HCT116 (cell line): Measurements from ENCODE around the gene SLC25A28. TPM values are rescaled to one million over a fixed set of nuclear protein-coding genes. Genes with fewer than 3 reads are reported as not detected.

Experiments used
- ATAC-seq: fragments of 200-7000 bp; cut with Tn5 transposase; 2 replicates; pipeline ENCODE4 v1.9.1; 2020; ENCODE audit warnings: mild to moderate bottlenecking, moderate library complexity
- BruUV-seq: library from RNA; stranded (reverse); fragments of 400-500 nt; replicated peaks from 2 replicates; lab custom pipeline; 2021; lab: Mats Ljungman, UMichigan
- CTCF ChIA-PET: fragments of 300-600 bp; sonication (Branson Sonifier 250); formaldehyde crosslinking; loops from one replicate; lab custom pipeline; 2021; ENCODE audit warnings: antibody characterized with exemption; lab: Charles Lee
- POLR2A ChIA-PET: fragments of 300-600, 350-600 bp; sonication (Branson Sonifier 250); formaldehyde crosslinking; loops from one replicate; lab custom pipeline; 2021; ENCODE audit warnings: antibody characterized with exemption; lab: Charles Lee
- RAD21 ChIA-PET, 2 experiments: fragments of 300-600 bp; sonication (Branson Sonifier 250); formaldehyde crosslinking; loops; one replicate each; lab custom pipeline; 2023; ENCODE audit warnings: low total read pairs in 2 of 2; ENCODE audit not compliant: uncharacterized antibody in 2 of 2, unreplicated experiment in 2 of 2, low non-redundant PET in 1 of 2; lab: Charles Lee
- DNase-seq: peaks from one replicate; pipeline ENCODE4 v3.0.0-alpha.2; 2010; ENCODE audit warnings: low read depth, low spot score
- H2AFZ ChIP-seq: fragments of 200-600 bp; shearing (Covaris generic), sonication (generic); 2 replicates; pipeline ENCODE4 v1.6.1; 2017; ENCODE audit warnings: low read depth, mixed run types, mixed read lengths, antibody characterized with exemption, low read length; ENCODE audit not compliant: poor library complexity, severe bottlenecking
- H3K27ac ChIP-seq: 2 replicates; pipeline ENCODE4 v1.5.1; 2012; ENCODE audit warnings: low read depth, low read length
- H3K27me3 ChIP-seq: fragments of 200-600 bp; sonication (generic); 2 replicates; pipeline ENCODE4 v1.6.1; 2016; ENCODE audit warnings: mixed run types, low read length, mixed read lengths; ENCODE audit not compliant: insufficient read depth
- H3K36me3 ChIP-seq, 2 experiments: fragments of 200-500 bp in 1 of 2; fragments of 200-600 bp in 1 of 2; sonication (Bioruptor generic) in 1 of 2; sonication (generic) in 1 of 2; 2 replicates each; pipeline versions ENCODE4 v1.5.1 to v1.6.1; 2014 to 2016; ENCODE audit warnings: low read length in 2 of 2, inconsistent platforms in 1 of 2, mixed read lengths in 1 of 2, mixed run types in 1 of 2; ENCODE audit not compliant: insufficient read depth in 2 of 2, control insufficient read depth in 1 of 2
- H3K4me1 ChIP-seq, 2 experiments: fragments of 200-600 bp in 1 of 2; sonication (generic) in 1 of 2; 2 replicates each; pipeline versions ENCODE4 v1.5.1 to v1.6.1; 2012 to 2017; ENCODE audit warnings: low read length in 2 of 2, inconsistent platforms in 1 of 2, mild to moderate bottlenecking in 1 of 2, mixed read lengths in 1 of 2, mixed run types in 1 of 2, moderate library complexity in 1 of 2; ENCODE audit not compliant: insufficient read depth in 2 of 2, control insufficient read depth in 1 of 2
- H3K4me2 ChIP-seq: fragments of 200-600 bp; sonication (generic); 2 replicates; pipeline ENCODE4 v1.6.1; 2017; ENCODE audit warnings: mixed run types, low read length, mixed read lengths
- H3K4me3 ChIP-seq, 2 experiments: fragments of 200-600 bp in 1 of 2; sonication (generic) in 1 of 2; replicated peaks in 1 of 2; 2 replicates each; pipeline ENCODE4 v1.5.1; 2011 to 2016; ENCODE audit warnings: low read length in 2 of 2, control low read depth in 1 of 2, low read depth in 1 of 2, mild to moderate bottlenecking in 1 of 2, mixed read lengths in 1 of 2, mixed run types in 1 of 2
- H3K79me2 ChIP-seq: fragments of 200-600 bp; sonication (generic); 2 replicates; pipeline ENCODE4 v1.6.1; 2017; ENCODE audit warnings: mild to moderate bottlenecking, mixed run types, low read length, moderate library complexity, mixed read lengths; ENCODE audit not compliant: insufficient read depth
- H3K9ac ChIP-seq: fragments of 200-600 bp; sonication (generic); 2 replicates; pipeline ENCODE4 v1.6.1; 2016; ENCODE audit warnings: low read length, mixed read lengths
- H3K9me2 ChIP-seq: fragments of 200-600 bp; sonication (generic), shearing (Covaris generic); 2 replicates; pipeline ENCODE4 v1.6.1; 2017; ENCODE audit warnings: mixed run types, mild to moderate bottlenecking, moderate library complexity; ENCODE audit not compliant: insufficient read depth
- H3K9me3 ChIP-seq, 2 experiments: fragments of 200-500 bp in 1 of 2; fragments of 200-600 bp in 1 of 2; sonication (Bioruptor generic) in 1 of 2; sonication (generic) in 1 of 2; 2 replicates each; pipeline ENCODE4 v1.6.1; 2014 to 2017; ENCODE audit warnings: low read length in 2 of 2, mixed read lengths in 2 of 2, inconsistent platforms in 1 of 2, low read depth in 1 of 2, mild to moderate bottlenecking in 1 of 2, mixed run types in 1 of 2, moderate library complexity in 1 of 2; ENCODE audit not compliant: control insufficient read depth in 1 of 2, insufficient read depth in 1 of 2
- H4K20me1 ChIP-seq: fragments of 200-600 bp; sonication (generic), shearing (Covaris generic); 2 replicates; pipeline ENCODE4 v1.6.1; 2017; ENCODE audit warnings: mixed run types, mild to moderate bottlenecking, moderate library complexity; ENCODE audit not compliant: insufficient read depth
- CBX3 ChIP-seq: IDR thresholded peaks from 2 replicates; pipeline ENCODE4 v1.6.1; 2012; ENCODE audit warnings: low read depth
- CEBPB ChIP-seq: IDR thresholded peaks from 2 replicates; pipeline ENCODE4 v1.6.1; 2012; ENCODE audit warnings: low read depth
- EGR1 ChIP-seq: IDR thresholded peaks from 2 replicates; pipeline ENCODE4 v1.6.1; 2012; ENCODE audit warnings: low read depth
- EZH2 ChIP-seq: fragments of 200-600 bp; sonication (generic); IDR thresholded peaks from 2 replicates; pipeline ENCODE4 v1.6.1; 2017; ENCODE audit warnings: antibody characterized with exemption, mixed run types
- EZH2phosphoT487 ChIP-seq: fragments of 200-600 bp; IDR thresholded peaks from 2 replicates; pipeline ENCODE4 v1.6.1; 2018; ENCODE audit warnings: antibody characterized with exemption, borderline replicate concordance
- FOSL1 ChIP-seq: IDR thresholded peaks from 2 replicates; pipeline ENCODE4 v1.6.1; 2012; ENCODE audit warnings: low read depth
- JUND ChIP-seq: IDR thresholded peaks from 2 replicates; pipeline ENCODE4 v1.6.1; 2012
- POLR2A ChIP-seq: IDR thresholded peaks from 2 replicates; pipeline ENCODE4 v1.7.0; 2011; ENCODE audit warnings: borderline replicate concordance; ENCODE audit not compliant: insufficient read depth, insufficient read length; ENCODE audit errors: extremely low read depth
- POLR2AphosphoS5 ChIP-seq: IDR thresholded peaks from 2 replicates; pipeline ENCODE4 v1.6.1; 2011; ENCODE audit warnings: mild to moderate bottlenecking, low read depth, low read length, moderate library complexity
- RAD21 ChIP-seq: IDR thresholded peaks from 2 replicates; pipeline ENCODE4 v1.6.1; 2012; ENCODE audit warnings: low read depth, mild to moderate bottlenecking
- SIN3A ChIP-seq: IDR thresholded peaks from 2 replicates; pipeline ENCODE4 v1.6.1; 2012; ENCODE audit warnings: low read depth
- SP1 ChIP-seq: IDR thresholded peaks from 2 replicates; pipeline ENCODE4 v1.6.1; 2012; ENCODE audit warnings: low read depth
- SRF ChIP-seq: IDR thresholded peaks from 2 replicates; pipeline ENCODE4 v1.6.1; 2012; ENCODE audit warnings: low read depth
- YY1 ChIP-seq: IDR thresholded peaks from 2 replicates; pipeline ENCODE4 v1.6.1; 2011; ENCODE audit warnings: low read length, low read depth, moderate library complexity, mild to moderate bottlenecking; ENCODE audit not compliant: insufficient replicate concordance; ENCODE audit errors: extremely low read depth
- ZFX ChIP-seq: fragments of 450-650 bp; IDR thresholded peaks from 2 replicates; pipeline ENCODE4 v1.6.1; 2017
- ZNF274 ChIP-seq: fragments of 200-500 bp; sonication (Bioruptor generic); IDR thresholded peaks from 2 replicates; pipeline ENCODE4 v1.6.1; 2014; ENCODE audit warnings: mild to moderate bottlenecking, low read depth, low read length, inconsistent platforms
- intact Hi-C: fragments of 100-400 bp; cut with micrococcal nuclease; formaldehyde crosslinking; loops from 2 replicates; pipeline ENCODE4 v1.10.0; 2022
- total RNA-seq: library from RNA; stranded (reverse); gene quantifications from one replicate; pipeline ENCODE4 v1.2.1, GENCODE V29; 2021; ENCODE audit not compliant: unreplicated experiment
- TF ChIP-seq, protein P1 (sequence below): IDR thresholded peaks from 2 replicates; pipeline ENCODE4 v1.6.1; 2012; ENCODE audit warnings: low read depth
- TF ChIP-seq, protein P2 (sequence below): IDR thresholded peaks from 2 replicates; pipeline ENCODE4 v1.6.1; 2012
- TF ChIP-seq, protein P3 (sequence below): IDR thresholded peaks from 2 replicates; pipeline ENCODE4 v1.6.1; 2012
- TF ChIP-seq, protein P4 (sequence below): IDR thresholded peaks from 2 replicates; pipeline ENCODE4 v1.6.1; 2011; ENCODE audit warnings: mild to moderate bottlenecking, low read length, moderate library complexity; ENCODE audit not compliant: insufficient replicate concordance; ENCODE audit errors: extremely low read depth

The SLC25A28 gene
- total RNA-seq, 1 experiment from 2014 or later, result 59.5 TPM

DNA sequence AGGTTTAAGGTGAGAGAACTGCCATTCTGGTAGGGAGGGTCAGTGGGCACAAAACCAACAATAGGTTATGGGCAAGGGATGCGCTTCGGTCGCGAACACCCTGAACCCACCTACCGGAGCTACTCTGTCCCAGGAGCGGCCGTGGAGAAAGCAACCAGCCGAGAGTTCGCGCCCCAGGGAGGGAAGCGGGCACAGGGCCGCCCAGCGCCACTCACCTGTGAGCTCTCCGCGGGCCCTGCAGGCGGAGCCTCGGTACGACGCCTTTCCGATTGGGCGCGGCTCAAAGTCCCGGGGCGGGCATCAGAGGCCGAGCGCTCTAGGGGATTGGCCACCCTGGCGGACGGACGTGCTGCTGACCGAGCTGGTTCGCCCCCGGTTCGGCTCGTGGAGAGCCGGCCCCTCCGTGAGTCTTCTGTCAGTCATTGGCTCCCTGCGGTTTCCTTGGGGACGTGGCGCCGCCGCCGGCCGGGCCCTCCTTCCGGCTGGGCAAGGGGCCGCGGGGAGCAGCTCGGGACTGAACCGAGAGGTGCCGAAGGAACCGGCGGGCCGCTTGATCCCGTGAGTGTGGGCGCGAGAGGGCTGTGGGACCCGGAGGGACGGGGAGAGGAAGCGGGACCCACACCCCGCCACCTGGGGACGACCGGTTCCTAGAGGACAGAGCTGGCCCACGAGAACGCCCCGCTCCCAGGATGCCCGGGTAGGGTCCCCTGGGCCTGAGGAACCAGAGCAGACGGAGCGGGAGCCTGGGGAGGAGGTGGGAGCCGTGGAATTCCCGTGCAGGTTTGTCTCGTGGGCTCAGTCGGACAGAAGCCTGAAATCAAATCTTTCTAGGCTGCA is 39.0 kb upstream of the SLC25A28 start, which contains the start of gene ENTPD7:
TSS of gene ENTPD7 (plus strand) at position 479 of the 837 bp plus-strand sequence. CDS start 448 bp downstream, outside the sequence.
- Histone ChIP-seq H3K27me3 (no peaks in the 10 kb centered on the region), H3K27ac (peak within 1 kb of the TSS; percentile 51), H3K9me3 (no peaks in the 10 kb centered on the region), H4K20me1 (no peaks in the 10 kb centered on the region), H3K4me2 (peak within 1 kb of the TSS; percentile 89), H2AFZ (peak within 1 kb of the TSS; percentile 59), H3K4me3 (peak within 1 kb of the TSS; percentile 89 to 92), H3K79me2 (peaks cover 10% of the 10 kb centered on the region), H3K36me3 (peaks cover 2 to 4% of the 10 kb centered on the region in 2 experiments; a peak in 2 of 4 replicates), H3K9me2 (no peaks in the 10 kb centered on the region), H3K4me1 (peaks cover 6 to 30% of the 10 kb centered on the region in 2 experiments; a peak in 3 of 4 replicates), H3K9ac (peak within 1 kb of the TSS; percentile 86)
- RAD21 ChIA-PET, result no interaction called here
- intact Hi-C loops, result loop anchor here (1.0 kb wide), 1 partner anchor 38 kb away; no protein-coding TSS in a partner anchor
- CTCF ChIA-PET, result interaction anchor here (0.8 to 1.4 kb wide), 9 partner anchors 10 to 387 kb away, joined by 3 to 7 read pairs (median 3); partner anchors contain the start of genes COX15 and CUTC
- ATAC-seq (peak; percentile 99), DNase-seq (peak; percentile 95)
- BruUV-seq, result no TSS peak
- POLR2A ChIA-PET, result interaction anchor here (0.6 to 1.9 kb wide), 12 partner anchors 8 to 229 kb away, joined by 3 to 18 read pairs (median 3); partner anchors contain the start of genes GOT1 and SLC25A28
- peak; percentile 85 for TF ChIP-seq POLR2A
- TF ChIP-seq, protein P1, sequence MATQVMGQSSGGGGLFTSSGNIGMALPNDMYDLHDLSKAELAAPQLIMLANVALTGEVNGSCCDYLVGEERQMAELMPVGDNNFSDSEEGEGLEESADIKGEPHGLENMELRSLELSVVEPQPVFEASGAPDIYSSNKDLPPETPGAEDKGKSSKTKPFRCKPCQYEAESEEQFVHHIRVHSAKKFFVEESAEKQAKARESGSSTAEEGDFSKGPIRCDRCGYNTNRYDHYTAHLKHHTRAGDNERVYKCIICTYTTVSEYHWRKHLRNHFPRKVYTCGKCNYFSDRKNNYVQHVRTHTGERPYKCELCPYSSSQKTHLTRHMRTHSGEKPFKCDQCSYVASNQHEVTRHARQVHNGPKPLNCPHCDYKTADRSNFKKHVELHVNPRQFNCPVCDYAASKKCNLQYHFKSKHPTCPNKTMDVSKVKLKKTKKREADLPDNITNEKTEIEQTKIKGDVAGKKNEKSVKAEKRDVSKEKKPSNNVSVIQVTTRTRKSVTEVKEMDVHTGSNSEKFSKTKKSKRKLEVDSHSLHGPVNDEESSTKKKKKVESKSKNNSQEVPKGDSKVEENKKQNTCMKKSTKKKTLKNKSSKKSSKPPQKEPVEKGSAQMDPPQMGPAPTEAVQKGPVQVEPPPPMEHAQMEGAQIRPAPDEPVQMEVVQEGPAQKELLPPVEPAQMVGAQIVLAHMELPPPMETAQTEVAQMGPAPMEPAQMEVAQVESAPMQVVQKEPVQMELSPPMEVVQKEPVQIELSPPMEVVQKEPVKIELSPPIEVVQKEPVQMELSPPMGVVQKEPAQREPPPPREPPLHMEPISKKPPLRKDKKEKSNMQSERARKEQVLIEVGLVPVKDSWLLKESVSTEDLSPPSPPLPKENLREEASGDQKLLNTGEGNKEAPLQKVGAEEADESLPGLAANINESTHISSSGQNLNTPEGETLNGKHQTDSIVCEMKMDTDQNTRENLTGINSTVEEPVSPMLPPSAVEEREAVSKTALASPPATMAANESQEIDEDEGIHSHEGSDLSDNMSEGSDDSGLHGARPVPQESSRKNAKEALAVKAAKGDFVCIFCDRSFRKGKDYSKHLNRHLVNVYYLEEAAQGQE, result no peak
- TF ChIP-seq SIN3A, result peak; percentile 93
- peak; percentile 88 for TF ChIP-seq SP1
- peak; percentile 23 for TF ChIP-seq YY1
- TF ChIP-seq ZNF274, result no peak
- no peak for TF ChIP-seq EZH2phosphoT487
- peak; percentile 84 for TF ChIP-seq ZFX
- TF ChIP-seq FOSL1, result no peak
- no peak for TF ChIP-seq EZH2
- no peak for TF ChIP-seq RAD21
- TF ChIP-seq CEBPB, result no peak
- TF ChIP-seq, protein P2, sequence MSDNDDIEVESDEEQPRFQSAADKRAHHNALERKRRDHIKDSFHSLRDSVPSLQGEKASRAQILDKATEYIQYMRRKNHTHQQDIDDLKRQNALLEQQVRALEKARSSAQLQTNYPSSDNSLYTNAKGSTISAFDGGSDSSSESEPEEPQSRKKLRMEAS, result peak; percentile 76
- no peak; the same call in 1 of the 2 replicates for TF ChIP-seq CBX3
- TF ChIP-seq SRF, result no peak
- TF ChIP-seq, protein P3, sequence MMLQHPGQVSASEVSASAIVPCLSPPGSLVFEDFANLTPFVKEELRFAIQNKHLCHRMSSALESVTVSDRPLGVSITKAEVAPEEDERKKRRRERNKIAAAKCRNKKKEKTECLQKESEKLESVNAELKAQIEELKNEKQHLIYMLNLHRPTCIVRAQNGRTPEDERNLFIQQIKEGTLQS, result no peak
- TF ChIP-seq, protein P4, sequence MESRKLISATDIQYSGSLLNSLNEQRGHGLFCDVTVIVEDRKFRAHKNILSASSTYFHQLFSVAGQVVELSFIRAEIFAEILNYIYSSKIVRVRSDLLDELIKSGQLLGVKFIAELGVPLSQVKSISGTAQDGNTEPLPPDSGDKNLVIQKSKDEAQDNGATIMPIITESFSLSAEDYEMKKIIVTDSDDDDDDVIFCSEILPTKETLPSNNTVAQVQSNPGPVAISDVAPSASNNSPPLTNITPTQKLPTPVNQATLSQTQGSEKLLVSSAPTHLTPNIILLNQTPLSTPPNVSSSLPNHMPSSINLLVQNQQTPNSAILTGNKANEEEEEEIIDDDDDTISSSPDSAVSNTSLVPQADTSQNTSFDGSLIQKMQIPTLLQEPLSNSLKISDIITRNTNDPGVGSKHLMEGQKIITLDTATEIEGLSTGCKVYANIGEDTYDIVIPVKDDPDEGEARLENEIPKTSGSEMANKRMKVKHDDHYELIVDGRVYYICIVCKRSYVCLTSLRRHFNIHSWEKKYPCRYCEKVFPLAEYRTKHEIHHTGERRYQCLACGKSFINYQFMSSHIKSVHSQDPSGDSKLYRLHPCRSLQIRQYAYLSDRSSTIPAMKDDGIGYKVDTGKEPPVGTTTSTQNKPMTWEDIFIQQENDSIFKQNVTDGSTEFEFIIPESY, result no peak
- peak; percentile 98 for TF ChIP-seq POLR2AphosphoS5
- peak; percentile 48 for TF ChIP-seq EGR1
- no peak for TF ChIP-seq JUND
